HG03442 (cell line): ENCODE data around the gene HEXA.
"Not testable (repeated sequence)": the region's sequence is repeated elsewhere in the genome, so short reads cannot be mapped to it uniquely, and the experiment has no call there.

Source experiments
- ATAC-seq: cut with Tn5 transposase; IDR thresholded peaks from one replicate; pipeline ENCODE4 v1.9.1; 2021; ENCODE audit warnings: mild to moderate bottlenecking, moderate library complexity; ENCODE audit not compliant: unreplicated experiment

The HEXA gene

GRCh38 chr15:72375846-72376581 lies at the start of gene HEXA:
TSS of gene HEXA (minus strand) at chr15:72376014. CDS start at chr15:72375972, 42 bp downstream.
- peak; percentile 79 for ATAC-seq

DNA sequence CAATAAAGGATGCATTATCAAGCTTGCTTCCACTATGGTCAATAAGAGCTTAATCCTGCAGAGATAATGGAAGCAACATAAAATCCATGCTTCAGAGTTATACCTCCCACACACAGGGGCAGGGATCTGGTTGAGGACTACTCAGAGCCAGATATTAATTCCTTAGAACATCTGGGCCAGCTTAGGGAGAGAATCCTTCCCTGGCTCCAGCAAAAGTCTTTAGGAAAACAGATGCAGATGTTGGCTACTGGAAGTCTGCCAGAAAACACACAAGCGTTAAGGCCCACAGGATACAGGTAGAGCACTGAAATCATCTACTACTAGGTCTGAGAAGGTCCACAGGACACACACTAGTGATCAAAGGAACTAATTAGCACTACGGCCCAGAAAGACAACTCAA lies 47.4 kb upstream of the HEXA start:
- no peak for ATAC-seq

DNA sequence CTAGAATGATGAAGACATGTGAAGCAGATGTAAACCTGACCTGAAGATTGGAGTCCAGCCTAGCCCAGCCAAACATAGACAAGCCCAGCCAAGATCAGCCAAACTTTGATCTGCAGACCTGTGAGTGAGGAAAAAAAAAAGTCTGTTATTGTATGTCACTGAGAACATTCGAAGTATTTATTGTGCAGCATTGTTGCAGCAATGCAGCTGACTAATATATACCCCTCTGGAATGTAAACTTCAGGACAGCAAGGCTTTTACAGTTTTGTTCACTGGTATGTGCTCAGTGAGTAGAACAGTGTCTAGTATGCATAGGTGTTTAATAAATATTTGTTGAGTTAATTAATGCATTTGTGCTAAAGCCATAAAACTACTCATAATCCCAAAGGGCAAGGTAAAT lies 45.7 kb upstream of the HEXA start:
- no peak for ATAC-seq

- no peak for ATAC-seq
Measured at GRCh38 chr15:72420576-72420975, 44.8 kb upstream of the HEXA start.

DNA sequence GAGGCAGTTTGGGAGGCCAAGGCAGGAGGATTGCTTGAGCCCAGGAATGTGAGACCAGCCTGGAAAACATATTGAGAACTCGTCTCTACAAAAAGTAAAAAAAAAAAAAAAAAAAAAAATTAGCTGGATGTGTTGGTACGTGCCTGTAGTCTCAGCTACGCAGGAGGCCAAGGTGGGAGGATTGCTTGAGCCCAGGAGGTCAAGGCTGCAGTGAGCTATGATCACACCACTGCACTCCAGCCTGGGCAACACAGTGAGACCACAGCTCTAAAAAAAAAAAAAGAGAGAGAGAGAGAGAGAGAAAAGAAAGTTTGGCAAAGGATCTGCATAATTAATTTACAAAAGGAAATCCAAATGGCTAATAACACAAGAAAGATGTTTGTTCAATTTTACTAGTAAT lies 44.0 kb upstream of the HEXA start:
- ATAC-seq = not testable (repeated sequence)

DNA sequence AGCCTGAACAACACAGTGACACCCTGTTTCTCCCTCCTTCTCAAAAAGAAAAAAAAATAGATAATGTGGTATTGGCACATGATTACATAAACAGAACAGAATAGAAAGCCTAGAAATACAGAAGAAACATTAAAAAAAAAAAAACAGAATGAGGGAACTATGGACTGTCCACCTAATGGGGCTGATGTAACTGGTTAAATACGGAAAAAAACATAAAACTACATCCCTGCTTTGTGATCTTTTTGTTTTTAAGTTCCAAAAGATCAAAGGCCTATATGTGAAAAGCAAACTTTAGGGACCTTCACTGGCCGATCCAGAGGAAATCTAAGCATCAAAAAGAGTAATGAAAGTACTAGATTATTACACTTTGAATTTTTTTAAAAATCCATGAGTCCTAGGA lies 39.5 kb upstream of the HEXA start:
- ATAC-seq = no peak

- ATAC-seq = not testable (repeated sequence)
Measured at GRCh38 chr15:72413337-72413736, 37.5 kb upstream of the HEXA start.

- no peak for ATAC-seq
Measured at GRCh38 chr15:72411544-72411943, 35.7 kb upstream of the HEXA start.

GRCh38 chr15:72411111-72411510 lies 35.3 kb upstream of the HEXA start:
- no peak for ATAC-seq

- no peak for ATAC-seq
Measured at GRCh38 chr15:72406936-72407335, 31.1 kb upstream of the HEXA start.

- no peak for ATAC-seq
Measured at GRCh38 chr15:72404841-72405240, 29.0 kb upstream of the HEXA start.

DNA sequence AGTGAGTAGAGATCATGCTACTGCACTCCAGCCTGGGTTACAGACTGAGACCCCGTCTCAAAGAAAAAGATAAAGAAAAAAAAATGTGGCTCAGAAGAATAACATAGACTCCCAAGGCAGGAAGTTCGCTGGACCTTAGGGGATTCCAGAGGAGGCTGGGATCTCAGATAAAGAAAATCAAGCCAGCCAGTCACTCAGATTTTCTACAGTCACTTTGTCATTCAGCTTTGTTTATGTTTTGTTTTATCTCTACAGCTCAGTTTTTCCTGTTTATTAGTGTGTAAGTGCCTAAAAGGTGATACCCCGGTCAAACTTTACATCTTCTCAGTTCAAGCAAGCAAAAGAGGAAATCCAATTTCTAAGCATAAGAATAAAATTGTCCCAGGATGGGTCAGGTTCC lies 28.5 kb upstream of the HEXA start:
- no peak for ATAC-seq

GRCh38 chr15:72402726-72403125 lies 26.9 kb upstream of the HEXA start:
- ATAC-seq = no peak

GRCh38 chr15:72398648-72399047 lies 22.8 kb upstream of the HEXA start:
- no peak for ATAC-seq

DNA sequence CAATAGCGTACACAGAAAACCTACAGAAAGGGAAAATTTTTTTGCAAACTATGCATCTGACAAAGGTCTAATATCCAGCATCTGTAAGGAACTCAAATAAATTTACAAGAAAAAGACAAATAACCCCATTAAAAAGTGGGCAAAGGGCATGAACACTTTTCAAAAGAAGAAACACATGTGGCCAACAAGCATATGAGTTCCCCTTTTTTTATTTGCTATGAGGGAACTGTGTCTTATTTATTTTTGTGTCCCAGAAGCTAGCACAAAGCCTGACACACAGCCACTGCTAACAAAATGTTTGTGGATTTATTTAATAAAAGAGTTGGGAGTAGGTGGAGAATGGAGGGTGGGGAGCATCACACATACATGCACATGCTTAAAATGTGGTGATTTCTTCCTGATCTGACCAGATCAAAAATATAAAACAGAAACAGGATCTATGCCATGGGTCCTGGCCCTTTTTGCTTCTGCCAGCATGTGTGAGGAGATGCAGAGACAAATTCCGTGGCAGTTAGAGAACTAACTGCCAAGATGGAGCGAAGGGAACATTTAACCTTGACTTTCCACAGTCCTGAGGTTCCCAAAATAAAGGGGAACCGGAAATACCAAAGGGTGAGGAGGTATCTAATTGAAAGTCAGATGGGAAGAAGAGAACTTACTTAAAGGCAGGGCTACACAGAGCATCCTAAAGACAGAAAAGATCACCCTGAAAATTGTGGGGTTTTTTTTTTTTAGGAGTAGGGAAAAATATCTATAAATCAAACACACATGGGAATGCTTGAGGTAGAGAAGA lies 22.2 kb upstream of the HEXA start, which contains the start of gene TMEM202:
TSS of gene TMEM202 (plus strand) at position 510 of the 793 bp plus-strand sequence. CDS start at position 532, 22 bp downstream.
- ATAC-seq = no peak

DNA sequence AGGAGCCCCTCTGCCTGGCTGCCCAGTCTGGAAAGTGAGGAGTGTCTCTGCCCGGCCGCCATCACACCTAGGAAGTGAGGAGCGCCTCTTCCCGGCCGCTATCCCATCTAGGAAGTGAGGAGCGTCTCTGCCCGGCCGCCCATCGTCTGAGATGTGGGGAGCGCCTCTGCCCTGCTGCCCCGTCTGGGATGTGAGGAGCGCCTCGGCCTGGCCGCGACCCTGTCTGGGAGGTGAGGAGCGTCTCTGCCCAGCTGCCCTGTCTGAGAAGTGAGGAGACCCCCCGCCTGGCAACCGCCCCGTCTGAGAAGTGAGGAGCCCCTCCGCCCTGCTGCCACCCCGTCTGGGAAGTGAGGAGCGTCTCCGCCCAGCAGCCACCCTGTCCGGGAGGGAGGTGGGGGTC lies 20.5 kb upstream of the HEXA start:
- not testable (repeated sequence) for ATAC-seq

GRCh38 chr15:72389231-72389630 lies 13.4 kb upstream of the HEXA start:
- no peak for ATAC-seq

DNA sequence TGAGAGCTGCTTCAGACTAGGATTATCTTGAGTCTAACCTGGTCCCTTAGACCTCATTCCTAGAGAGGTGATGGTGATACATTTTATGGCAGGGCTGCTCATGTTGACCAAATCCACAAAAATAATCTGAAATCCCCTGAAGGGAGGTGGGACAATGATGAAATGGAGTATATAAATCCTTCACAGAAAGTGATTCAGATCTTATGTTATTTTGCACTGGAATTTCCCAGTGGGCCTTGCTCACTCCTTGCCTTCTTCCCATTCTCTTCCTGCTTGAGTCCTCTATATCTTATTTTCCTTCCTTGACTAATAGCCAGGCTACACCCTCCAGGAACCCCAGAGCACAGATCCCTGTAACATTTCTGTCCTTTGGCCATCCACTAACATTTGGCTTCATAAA lies 11.9 kb upstream of the HEXA start:
- no peak for ATAC-seq

GRCh38 chr15:72382146-72382545 lies 6.3 kb upstream of the HEXA start:
- ATAC-seq = no peak

DNA sequence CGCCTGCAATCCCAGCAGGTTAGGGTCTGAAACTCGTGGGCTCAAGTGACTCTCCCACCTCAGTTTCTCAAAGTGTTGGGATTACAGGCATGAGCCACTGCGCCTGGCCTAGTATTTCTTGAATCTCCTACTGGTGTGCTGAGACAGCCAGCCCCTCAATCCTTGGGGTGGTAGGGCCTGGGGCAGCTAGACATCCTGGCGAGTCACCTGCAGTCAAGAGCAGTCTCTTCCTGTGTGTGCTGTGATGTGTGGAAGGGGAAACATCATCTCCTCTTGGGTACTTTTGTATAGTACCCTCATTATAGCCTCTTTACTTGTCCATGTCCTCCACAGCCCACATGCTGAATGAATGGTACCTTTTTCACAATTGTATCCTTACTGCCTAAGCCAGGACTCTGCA lies 4.9 kb upstream of the HEXA start:
- no peak for ATAC-seq

- ATAC-seq = no peak
Measured at GRCh38 chr15:72379856-72380430, 4.1 kb upstream of the HEXA start.

GRCh38 chr15:72379106-72379505 lies 3.3 kb upstream of the HEXA start:
- ATAC-seq = not testable (repeated sequence)
